ENCODE results near the gene B4GALNT1. TPM values are rescaled to one million over a fixed set of nuclear protein-coding genes. Genes with fewer than 3 reads are reported as not detected.

B4GALNT1 gene
- total and polyA plus RNA-seq, 2 experiments from 2014 or later = 0.97 to 1.2 TPM

GRCh38 chr12:57603815-57604453 is 29.1 kb downstream of the B4GALNT1 start:
- TF ChIP-seq EZH2 (IDR thresholded peaks at IDR 0.05; ENCODE audit: borderline replicate concordance) (no peak), CTCF (IDR thresholded peaks at IDR 0.05; ENCODE audit: poor library complexity) (no peak), EZH2phosphoT487 (IDR thresholded peaks at IDR 0.05; ENCODE audit: low read depth, severe bottlenecking, unreplicated experiment) (no peak)
- Histone ChIP-seq H3K4me2 (peak overlapping the region; percentile 93), H3K4me3 (peak overlapping the region; percentile 88), H3K27me3 (no peaks in the 10 kb centered on the region), H3K36me3 (replicated peaks; ENCODE audit: insufficient read depth, low read depth) (no peaks in the 10 kb centered on the region), H3K79me2 (no peaks in the 10 kb centered on the region), H3K27ac (peak overlapping the region; percentile 69), H4K20me1 (ENCODE audit: insufficient read depth, poor library complexity, severe bottlenecking) (no peaks in the 10 kb centered on the region), H3K9me2 (replicated peaks; ENCODE audit: insufficient read depth) (no peaks in the 10 kb centered on the region), H3K9me3 (ENCODE audit: low read depth) (no peaks in the 10 kb centered on the region), H2AFZ (peak overlapping the region; percentile 87), H3K4me1 (ENCODE audit: insufficient read depth) (peaks cover 19% of the 10 kb centered on the region)
- DNase-seq (ENCODE audit: low spot score) = peak; percentile 50
- 23% methylated on average over 6 of the region's 6 CpGs for WGBS (ENCODE audit: low lambda C conversion rate, missing lambda C conversion rate)

GRCh38 chr12:57603324-57603723 is 29.7 kb downstream of the B4GALNT1 start:
- no peaks in the 10 kb centered on the region for H4K20me1 ChIP-seq (ENCODE audit: insufficient read depth, poor library complexity, severe bottlenecking)
- peak overlapping the region; percentile 93 for H3K4me2 ChIP-seq
- H3K4me3 ChIP-seq = no peak overlapping the region
- H3K79me2 ChIP-seq = no peaks in the 10 kb centered on the region
- peak overlapping the region; percentile 59 for H3K27ac ChIP-seq
- H2AFZ ChIP-seq = no peak overlapping the region
- 73% methylated on average over 2 of the region's 2 CpGs for WGBS (ENCODE audit: low lambda C conversion rate, missing lambda C conversion rate)
- no peaks in the 10 kb centered on the region for H3K9me2 ChIP-seq (replicated peaks; ENCODE audit: insufficient read depth)
- no peak for DNase-seq (ENCODE audit: low spot score)
- H3K4me1 ChIP-seq (ENCODE audit: insufficient read depth) = peaks cover 19% of the 10 kb centered on the region
- no peaks in the 10 kb centered on the region for H3K36me3 ChIP-seq (replicated peaks; ENCODE audit: insufficient read depth, low read depth)
- no peaks in the 10 kb centered on the region for H3K9me3 ChIP-seq (ENCODE audit: low read depth)
- TF ChIP-seq EZH2phosphoT487 (IDR thresholded peaks at IDR 0.05; ENCODE audit: low read depth, severe bottlenecking, unreplicated experiment) (no peak), EZH2 (IDR thresholded peaks at IDR 0.05; ENCODE audit: borderline replicate concordance) (no peak), CTCF (IDR thresholded peaks at IDR 0.05; ENCODE audit: poor library complexity) (no peak)
- H3K27me3 ChIP-seq = no peaks in the 10 kb centered on the region

GRCh38 chr12:57602544-57602943 is 30.5 kb downstream of the B4GALNT1 start:
- H3K4me1 ChIP-seq (ENCODE audit: insufficient read depth) = peaks cover 19% of the 10 kb centered on the region
- no peak overlapping the region for H3K27ac ChIP-seq
- H3K79me2 ChIP-seq = no peaks in the 10 kb centered on the region
- H3K36me3 ChIP-seq (replicated peaks; ENCODE audit: insufficient read depth, low read depth) = no peaks in the 10 kb centered on the region
- no peak overlapping the region for H3K4me3 ChIP-seq
- no peaks in the 10 kb centered on the region for H4K20me1 ChIP-seq (ENCODE audit: insufficient read depth, poor library complexity, severe bottlenecking)
- H3K27me3 ChIP-seq = no peaks in the 10 kb centered on the region
- DNase-seq (ENCODE audit: low spot score) = no peak
- no peaks in the 10 kb centered on the region for H3K9me2 ChIP-seq (replicated peaks; ENCODE audit: insufficient read depth)
- H3K9me3 ChIP-seq (ENCODE audit: low read depth) = no peaks in the 10 kb centered on the region
- H3K4me2 ChIP-seq = no peak overlapping the region
- TF ChIP-seq EZH2 (IDR thresholded peaks at IDR 0.05; ENCODE audit: borderline replicate concordance) (no peak), EZH2phosphoT487 (IDR thresholded peaks at IDR 0.05; ENCODE audit: low read depth, severe bottlenecking, unreplicated experiment) (no peak)
- H2AFZ ChIP-seq = no peak overlapping the region

- H3K79me2 ChIP-seq = no peaks in the 10 kb centered on the region
- no peak overlapping the region for H3K27ac ChIP-seq
- no peaks in the 10 kb centered on the region for H3K9me2 ChIP-seq (replicated peaks; ENCODE audit: insufficient read depth)
- TF ChIP-seq EZH2phosphoT487 (IDR thresholded peaks at IDR 0.05; ENCODE audit: low read depth, severe bottlenecking, unreplicated experiment) = no peak
- TF ChIP-seq CTCF (IDR thresholded peaks at IDR 0.05; ENCODE audit: poor library complexity) = no peak
- TF ChIP-seq EZH2 (IDR thresholded peaks at IDR 0.05; ENCODE audit: borderline replicate concordance) = no peak
- no peak overlapping the region for H2AFZ ChIP-seq
- no peaks in the 10 kb centered on the region for H4K20me1 ChIP-seq (ENCODE audit: insufficient read depth, poor library complexity, severe bottlenecking)
- H3K4me1 ChIP-seq (ENCODE audit: insufficient read depth) = peaks cover 14% of the 10 kb centered on the region
- no peak overlapping the region for H3K4me3 ChIP-seq
- DNase-seq (ENCODE audit: low spot score) = no peak
- no peaks in the 10 kb centered on the region for H3K36me3 ChIP-seq (replicated peaks; ENCODE audit: insufficient read depth, low read depth)
- H3K9me3 ChIP-seq (ENCODE audit: low read depth) = no peaks in the 10 kb centered on the region
- H3K27me3 ChIP-seq = no peaks in the 10 kb centered on the region
- WGBS (ENCODE audit: low lambda C conversion rate, missing lambda C conversion rate) = 86% methylated on average over 2 of the region's 2 CpGs
- no peak overlapping the region for H3K4me2 ChIP-seq
These were observed 32.6 kb downstream of the B4GALNT1 start for GRCh38 chr12:57600395-57600794.

Measured in hepatocyte (in vitro differentiated cells).